AG09309 (cell line): ENCODE data around the gene SAMM50.

Source experiments
- DNase-seq: peaks from one replicate; pipeline ENCODE4 v3.0.0-alpha.2; 2010; ENCODE audit warnings: low read depth
- H3K4me3 ChIP-seq: 2 replicates; pipeline ENCODE4 v1.5.1; 2011; ENCODE audit warnings: mild to moderate bottlenecking, low read depth, low read length, moderate library complexity; ENCODE audit not compliant: control insufficient read depth
- CTCF ChIP-seq: IDR thresholded peaks from 2 replicates; pipeline ENCODE4 v1.5.1; 2011; ENCODE audit warnings: mild to moderate bottlenecking, low read depth, low read length, inconsistent platforms; ENCODE audit not compliant: insufficient read depth, control insufficient read depth; ENCODE audit errors: missing control alignments

SAMM50 gene

DNA sequence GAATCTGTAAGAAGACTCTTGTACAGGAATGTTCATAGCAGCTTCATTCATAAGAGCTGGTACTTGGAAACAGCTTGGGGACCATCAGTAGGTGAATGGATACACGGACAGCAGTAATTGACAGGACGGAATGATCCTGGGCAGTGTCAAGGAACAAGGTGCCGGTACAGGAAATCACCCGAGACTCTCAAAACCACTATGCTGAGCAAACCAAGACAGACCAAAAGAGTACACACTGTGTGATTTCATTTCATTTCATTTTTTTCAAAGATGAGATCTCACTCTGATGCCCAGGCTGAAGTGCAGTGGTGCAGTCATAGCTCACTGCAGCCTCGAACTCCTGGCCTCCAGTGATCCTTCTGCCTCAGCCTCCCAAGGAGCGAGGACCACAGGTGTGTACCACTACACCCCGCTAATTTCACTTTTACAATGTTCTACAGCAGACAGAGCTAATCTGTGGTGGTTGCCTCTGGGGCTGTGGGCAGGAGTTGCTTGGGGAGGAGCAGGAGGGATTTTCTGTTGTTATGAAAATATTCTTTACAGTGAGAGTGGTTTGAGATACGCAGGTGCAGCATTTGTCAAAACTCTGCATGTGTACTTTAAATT, 84.4 kb downstream of the SAMM50 start:
- no peak for DNase-seq
- no peak overlapping the region for H3K4me3 ChIP-seq
- no peak for TF ChIP-seq CTCF

DNA sequence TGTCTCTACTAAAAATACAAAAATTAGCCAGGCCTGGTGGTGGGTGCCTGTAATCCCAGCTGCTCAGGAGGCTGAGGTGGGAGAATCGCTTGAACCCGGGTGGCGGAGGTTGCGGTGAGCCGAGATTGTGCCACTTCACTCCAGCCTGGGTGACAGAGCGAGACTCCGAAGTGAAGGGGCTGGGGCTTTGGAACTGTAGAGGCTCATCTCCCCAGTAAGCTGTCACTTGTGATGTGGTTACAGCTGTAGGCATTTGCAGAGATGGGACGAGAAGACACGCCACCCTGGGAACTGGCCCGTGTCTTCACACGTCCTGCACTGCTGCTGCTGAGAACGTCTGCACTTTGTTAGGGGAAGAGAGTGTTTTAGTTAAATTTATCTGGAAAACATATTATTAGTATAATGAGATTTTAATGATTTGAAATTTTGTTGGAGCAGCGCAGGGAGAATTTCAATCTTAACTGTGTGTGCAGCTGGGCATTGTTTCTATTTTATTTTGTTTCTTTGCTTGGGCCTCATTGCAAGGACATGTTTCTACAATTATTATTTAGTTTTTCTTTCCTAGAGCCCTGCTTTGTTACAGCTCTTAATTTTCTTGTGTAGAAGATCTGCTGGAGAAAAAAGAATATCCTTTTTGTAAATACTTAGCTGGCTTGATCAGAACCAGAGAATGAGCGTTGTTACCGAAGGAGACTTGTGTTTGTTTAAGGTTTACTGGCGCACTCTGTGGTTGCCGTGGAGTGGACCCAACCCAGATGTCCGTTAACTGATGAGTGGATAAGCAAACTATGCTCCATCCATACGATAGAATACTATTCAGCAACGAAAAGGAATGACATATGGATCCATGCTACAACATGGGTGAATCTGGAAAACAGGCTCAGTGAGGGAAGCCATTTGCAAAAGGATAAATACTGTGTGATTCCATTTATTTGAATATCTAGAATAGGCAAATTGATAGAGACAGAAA, 87.3 kb downstream of the SAMM50 start:
- no peak overlapping the region for H3K4me3 ChIP-seq
- no peak for DNase-seq
- no peak for TF ChIP-seq CTCF

- no peak for DNase-seq
- H3K4me3 ChIP-seq: no peak overlapping the region
- no peak for TF ChIP-seq CTCF
Observed at GRCh38 chr22:44045145-44045544, 89.9 kb downstream of the SAMM50 start.
